NCI-H2081 treated with DMSO at 0.1 percent for 48 hours (cell line): Measurements from ENCODE around the gene NLRP6.
"Not testable (repeated sequence)": the region's sequence is repeated elsewhere in the genome, so short reads cannot be mapped to it uniquely, and the experiment has no call there.

Experiments
- DNase-seq: peaks from one replicate; lab custom pipeline; 2025; lab: John Stamatoyannopoulos, UW

NLRP6 gene

DNA sequence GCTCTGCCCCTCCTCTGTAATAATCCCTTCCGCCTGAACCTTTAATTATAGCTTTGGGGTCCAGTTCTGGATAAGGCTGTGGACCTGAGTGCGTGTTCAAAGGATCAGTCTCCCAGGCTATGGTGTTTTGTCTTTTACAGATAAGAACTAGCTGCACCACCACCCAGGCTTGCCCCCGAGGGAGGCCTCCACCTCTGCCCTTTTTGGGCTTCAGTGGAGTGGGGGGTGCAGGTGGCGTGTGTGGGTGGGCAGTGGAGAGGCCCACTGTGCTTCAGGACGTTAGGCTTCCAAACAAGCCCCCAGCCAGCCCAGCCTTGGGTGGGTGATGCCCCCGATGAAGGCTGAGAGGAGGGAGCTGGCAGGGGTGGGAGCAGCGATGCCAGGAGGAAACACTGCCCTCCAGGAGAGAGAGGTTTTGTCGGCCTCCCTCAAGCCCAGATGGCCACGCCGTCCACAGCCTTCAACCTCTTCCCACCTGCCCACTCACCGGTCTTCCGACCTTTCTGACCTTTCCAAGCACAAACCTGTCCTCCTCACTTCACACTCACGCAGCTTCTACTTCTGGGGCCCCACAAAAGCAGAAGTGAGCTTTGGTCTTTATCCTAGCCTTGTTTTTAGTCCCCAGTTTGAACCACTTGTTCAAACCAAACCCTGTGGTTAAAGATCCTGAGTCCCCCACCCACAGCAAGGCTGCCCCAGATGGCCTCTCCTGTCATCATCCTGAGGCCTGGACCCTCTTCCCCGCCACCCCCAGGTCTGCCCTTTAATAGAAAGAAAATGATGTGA lies 21.1 kb upstream of the NLRP6 start:
- DNase-seq: no peak

DNA sequence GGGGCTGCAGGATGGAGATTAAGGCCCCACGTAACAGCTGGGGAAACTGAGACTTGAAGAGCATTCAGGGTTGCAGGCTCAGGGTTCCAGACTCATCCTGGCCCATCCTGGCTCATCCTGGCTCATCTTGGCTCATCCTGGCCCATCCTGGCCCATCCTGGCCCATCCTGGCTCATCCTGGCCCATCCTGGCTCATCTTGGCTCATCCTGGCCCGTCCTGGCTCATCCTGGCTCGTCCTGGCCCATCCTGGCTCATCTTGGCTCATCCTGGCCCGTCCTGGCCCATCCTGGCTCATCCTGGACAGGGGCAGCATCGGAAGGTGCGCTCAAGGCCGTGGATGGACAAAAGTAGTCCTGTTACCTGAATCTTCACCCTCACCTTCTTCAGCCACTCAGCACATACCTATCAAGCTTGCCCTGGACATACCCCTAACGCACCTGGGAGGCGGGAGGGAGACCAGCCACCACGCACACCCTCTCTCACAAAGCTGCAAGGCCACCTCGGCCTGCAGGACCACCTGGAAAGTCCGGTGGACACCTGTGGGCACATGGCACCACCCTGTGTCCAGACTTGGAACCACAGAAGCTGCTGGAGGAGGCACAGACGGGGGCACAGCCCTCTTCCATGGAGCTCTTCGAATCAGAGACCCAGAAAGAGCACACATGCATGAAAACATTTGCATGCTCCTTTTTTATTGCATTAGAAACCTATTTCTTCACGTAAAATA lies 20.3 kb upstream of the NLRP6 start:
- no peak for DNase-seq

DNA sequence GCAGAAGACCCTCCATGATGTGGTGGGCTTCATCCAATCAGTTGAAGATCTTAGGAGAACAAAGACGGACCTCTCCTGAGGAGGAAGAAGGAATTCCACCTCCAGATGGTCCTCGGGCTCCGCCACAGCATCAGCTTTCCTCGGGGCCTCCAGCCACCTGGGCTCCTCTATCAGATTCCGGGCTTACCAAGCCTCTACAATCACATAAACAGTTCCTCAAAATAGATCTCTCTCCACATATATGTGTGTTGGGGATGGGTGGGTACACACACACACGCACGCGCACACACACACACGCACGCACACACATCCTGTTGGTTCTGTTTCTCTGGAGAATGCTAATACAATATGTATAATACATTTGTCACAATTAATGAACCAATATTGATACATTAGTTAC lies 18.8 kb upstream of the NLRP6 start:
- DNase-seq: no peak

GRCh38 chr11:261624-262023 lies 16.6 kb upstream of the NLRP6 start:
- no peak for DNase-seq

GRCh38 chr11:266676-267439 lies 11.3 kb upstream of the NLRP6 start:
- no peak for DNase-seq

DNA sequence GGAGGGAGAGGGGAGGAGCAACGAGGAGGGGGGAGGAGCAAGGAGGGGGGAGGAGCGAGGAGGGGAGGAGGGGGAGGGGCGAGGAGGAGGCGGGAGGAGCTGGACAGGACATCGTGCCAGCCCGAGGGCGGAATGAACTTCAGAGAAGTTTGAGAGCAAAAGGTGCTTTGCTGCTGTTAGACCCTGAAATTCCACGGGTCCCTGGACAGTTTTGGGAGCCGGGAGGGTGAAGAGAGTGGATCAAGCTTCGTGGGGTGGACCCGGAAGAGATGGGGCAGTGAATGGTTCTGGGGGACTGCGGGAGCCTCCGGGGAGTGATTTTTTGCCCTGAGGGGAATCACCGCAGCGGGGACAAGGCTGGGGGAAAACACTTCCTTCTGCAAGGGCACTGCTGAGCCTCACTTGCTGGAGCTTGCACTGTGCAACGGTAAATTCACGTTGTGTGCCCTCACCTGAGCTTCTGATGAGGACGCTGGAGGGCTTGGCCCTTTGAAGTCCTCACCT lies 10.7 kb upstream of the NLRP6 start:
- no peak for DNase-seq

- not testable (repeated sequence) for DNase-seq
These were observed 9.5 kb upstream of the NLRP6 start for GRCh38 chr11:268716-269145.

GRCh38 chr11:269146-269890 lies 8.9 kb upstream of the NLRP6 start:
- DNase-seq: no peak

DNA sequence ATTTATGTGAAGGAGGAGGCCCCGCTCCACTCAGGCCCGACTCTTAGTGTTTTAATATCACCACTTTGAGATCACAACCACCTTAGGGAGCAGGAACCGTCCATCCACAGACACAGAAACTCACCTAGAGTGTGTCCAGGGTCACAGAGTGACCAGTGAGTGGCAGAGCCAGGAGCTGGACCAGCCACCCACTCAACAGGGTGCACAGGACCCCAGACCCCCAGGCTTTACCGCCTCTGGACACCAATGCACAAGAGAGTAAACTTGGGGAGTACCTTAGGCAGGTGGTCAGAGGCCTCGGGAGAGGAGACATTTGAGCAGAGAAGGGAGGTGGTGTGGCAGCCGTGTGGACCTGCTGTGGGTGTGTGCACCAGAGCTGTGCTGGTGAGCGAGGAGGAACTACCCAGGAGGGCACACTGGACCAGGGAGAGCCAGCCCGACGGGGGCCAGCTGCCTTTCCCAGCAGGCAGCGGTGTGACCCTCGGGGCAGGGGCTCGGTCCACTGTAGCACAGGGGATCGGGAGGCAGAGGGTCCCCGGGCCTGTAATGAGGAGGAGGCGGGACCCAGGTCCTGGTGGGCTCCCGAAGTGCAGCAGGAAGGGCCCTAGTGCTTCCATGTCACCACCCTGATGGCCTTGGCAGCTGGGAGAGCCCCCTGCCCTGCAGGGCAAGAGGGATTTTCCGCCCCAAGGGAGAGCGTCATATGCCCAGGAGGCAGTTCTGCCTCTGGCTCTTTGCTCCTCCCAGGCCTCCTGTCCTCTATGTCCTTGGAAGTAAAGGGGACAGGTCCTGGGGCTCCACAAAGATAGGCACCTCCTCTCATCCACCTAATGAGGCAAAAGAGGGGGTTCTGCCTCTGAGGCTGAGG lies 7.5 kb upstream of the NLRP6 start:
- no peak for DNase-seq

- DNase-seq: no peak
These were observed 6.9 kb upstream of the NLRP6 start for GRCh38 chr11:271319-271715.

DNA sequence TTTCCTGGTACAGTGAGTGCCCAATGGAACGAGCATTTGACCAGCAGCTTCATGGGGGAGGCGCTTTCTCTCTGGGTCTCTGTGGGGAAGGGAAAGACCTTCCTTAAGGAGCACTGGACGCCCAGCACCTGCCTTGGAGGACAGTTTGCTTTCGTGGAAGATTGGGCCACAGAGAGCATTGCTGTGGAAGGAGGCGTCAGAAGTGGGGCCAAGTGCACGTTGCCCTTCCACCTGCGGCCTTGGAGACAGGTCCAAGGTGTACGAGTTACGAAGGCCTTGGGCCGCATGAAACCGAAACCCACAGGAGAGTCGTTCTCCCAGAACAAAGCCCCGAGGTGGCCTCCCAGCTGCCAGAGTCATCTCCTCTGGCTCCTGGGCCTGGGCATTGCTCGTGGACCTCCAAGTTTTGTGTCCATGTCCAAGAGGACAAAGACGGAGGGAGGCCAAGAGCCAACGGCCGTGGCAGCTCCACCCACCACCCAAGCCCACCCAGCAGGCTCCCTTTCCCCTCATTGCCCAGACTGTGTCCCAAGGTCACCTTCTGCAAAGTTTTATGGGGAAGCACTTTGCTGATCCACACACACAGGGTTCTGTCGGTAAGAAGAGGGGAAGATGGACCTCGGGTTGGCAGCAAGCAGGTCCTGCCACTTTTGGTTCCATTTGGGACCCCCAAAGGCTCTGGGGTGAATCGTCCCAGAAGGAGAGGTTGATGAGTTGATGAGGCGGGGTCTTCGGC lies 5.8 kb upstream of the NLRP6 start:
- no peak for DNase-seq

- no peak for DNase-seq
These were observed 5.3 kb upstream of the NLRP6 start for GRCh38 chr11:272931-273198.

DNA sequence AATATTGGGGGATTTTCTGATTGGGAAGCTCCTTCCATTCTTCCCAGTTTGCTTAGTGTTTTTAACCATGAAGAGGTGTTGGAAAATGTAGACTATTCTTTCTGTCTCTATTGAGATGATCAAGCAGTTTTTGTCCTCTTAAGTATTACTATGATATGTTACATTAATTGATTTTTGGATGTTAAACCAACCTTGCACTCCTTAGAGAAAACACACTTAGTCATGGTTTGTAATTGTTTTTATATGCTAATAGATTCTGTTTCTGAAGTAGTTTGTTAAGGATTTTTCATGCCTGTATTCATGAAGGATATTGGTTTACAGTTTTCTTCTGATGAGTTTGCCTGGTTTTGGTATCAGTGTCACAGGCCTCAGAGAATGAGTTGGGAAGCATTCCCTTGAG lies 2.0 kb upstream of the NLRP6 start:
- no peak for DNase-seq

GRCh38 chr11:279040-279965 lies 1.1 kb downstream of the NLRP6 start:
- no peak for DNase-seq

- no peak for DNase-seq
These were observed 1.9 kb downstream of the NLRP6 start for GRCh38 chr11:279966-280705.

DNA sequence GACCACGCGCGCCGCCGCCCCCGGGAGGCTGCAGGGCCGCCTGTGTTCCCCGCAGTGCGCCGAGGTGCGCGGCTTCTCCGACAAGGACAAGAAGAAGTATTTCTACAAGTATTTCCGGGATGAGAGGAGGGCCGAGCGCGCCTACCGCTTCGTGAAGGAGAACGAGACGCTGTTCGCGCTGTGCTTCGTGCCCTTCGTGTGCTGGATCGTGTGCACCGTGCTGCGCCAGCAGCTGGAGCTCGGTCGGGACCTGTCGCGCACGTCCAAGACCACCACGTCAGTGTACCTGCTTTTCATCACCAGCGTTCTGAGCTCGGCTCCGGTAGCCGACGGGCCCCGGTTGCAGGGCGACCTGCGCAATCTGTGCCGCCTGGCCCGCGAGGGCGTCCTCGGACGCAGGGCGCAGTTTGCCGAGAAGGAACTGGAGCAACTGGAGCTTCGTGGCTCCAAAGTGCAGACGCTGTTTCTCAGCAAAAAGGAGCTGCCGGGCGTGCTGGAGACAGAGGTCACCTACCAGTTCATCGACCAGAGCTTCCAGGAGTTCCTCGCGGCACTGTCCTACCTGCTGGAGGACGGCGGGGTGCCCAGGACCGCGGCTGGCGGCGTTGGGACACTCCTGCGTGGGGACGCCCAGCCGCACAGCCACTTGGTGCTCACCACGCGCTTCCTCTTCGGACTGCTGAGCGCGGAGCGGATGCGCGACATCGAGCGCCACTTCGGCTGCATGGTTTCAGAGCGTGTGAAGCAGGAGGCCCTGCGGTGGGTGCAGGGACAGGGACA lies 2.7 kb downstream of the NLRP6 start:
- no peak for DNase-seq

DNA sequence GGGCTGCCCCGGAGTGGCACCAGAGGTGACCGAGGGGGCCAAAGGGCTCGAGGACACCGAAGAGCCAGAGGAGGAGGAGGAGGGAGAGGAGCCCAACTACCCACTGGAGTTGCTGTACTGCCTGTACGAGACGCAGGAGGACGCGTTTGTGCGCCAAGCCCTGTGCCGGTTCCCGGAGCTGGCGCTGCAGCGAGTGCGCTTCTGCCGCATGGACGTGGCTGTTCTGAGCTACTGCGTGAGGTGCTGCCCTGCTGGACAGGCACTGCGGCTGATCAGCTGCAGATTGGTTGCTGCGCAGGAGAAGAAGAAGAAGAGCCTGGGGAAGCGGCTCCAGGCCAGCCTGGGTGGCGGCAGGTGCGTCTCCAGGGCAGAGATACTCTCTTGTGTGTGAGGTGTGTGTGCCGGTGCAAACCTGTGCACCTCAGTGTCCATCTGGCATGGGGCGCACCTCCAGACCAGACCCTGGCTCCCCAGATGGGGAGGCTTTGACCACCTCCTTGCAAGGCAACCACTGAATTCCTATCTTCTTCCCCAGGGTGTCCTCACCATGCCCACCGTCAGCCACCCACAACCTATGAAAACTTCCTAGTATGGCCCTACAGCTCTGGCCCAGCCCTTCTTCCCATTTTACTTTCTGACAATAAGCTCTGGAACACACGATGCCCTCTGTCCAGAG lies 3.4 kb downstream of the NLRP6 start:
- DNase-seq: no peak
